HFF-Myc (cell line): ENCODE measurements around the gene MET.

ENCODE experiments used
- DNase-seq: peaks from one replicate; pipeline ENCODE4 v3.0.0-alpha.2; 2011; ENCODE audit warnings: low read depth; ENCODE audit errors: extremely low read depth
- H3K4me3 ChIP-seq: replicated peaks from 2 replicates; pipeline ENCODE4 v1.5.1; 2011; ENCODE audit warnings: low read depth, mild to moderate bottlenecking, control low read depth, low read length
- CTCF ChIP-seq: IDR thresholded peaks from 2 replicates; pipeline ENCODE4 v1.5.1; 2012; ENCODE audit warnings: mild to moderate bottlenecking, low read depth, low read length, control low read depth; ENCODE audit errors: missing control alignments

MET gene

GRCh38 chr7:116829493-116829892, 157.5 kb downstream of the MET start:
- H3K4me3 ChIP-seq, result no peak overlapping the region
- TF ChIP-seq CTCF, result no peak
- DNase-seq, result no peak

GRCh38 chr7:116832692-116833091, 160.7 kb downstream of the MET start:
- no peak for DNase-seq
- H3K4me3 ChIP-seq, result no peak overlapping the region
- no peak for TF ChIP-seq CTCF

- no peak for TF ChIP-seq CTCF
- no peak for DNase-seq
- H3K4me3 ChIP-seq, result no peak overlapping the region
These were observed 163.0 kb downstream of the MET start for GRCh38 chr7:116834815-116835504.

- no peak for TF ChIP-seq CTCF
- no peak overlapping the region for H3K4me3 ChIP-seq
- DNase-seq, result no peak
These were observed 164.1 kb downstream of the MET start for GRCh38 chr7:116836048-116836447.

- no peak overlapping the region for H3K4me3 ChIP-seq
- DNase-seq, result no peak
- TF ChIP-seq CTCF, result no peak
These were observed 164.9 kb downstream of the MET start for GRCh38 chr7:116836911-116837310.

GRCh38 chr7:116837586-116837985, 165.6 kb downstream of the MET start:
- no peak overlapping the region for H3K4me3 ChIP-seq
- TF ChIP-seq CTCF, result no peak
- no peak for DNase-seq

GRCh38 chr7:116840256-116840655, 168.3 kb downstream of the MET start:
- TF ChIP-seq CTCF, result no peak
- no peak for DNase-seq
- no peak overlapping the region for H3K4me3 ChIP-seq
